GM23338 (cell line): ENCODE data around the gene PCDHGA6. TPM values are rescaled to one million over a fixed set of nuclear protein-coding genes. Genes with fewer than 3 reads are reported as not detected.
"Not testable (repeated sequence)": the region's sequence is repeated elsewhere in the genome, so short reads cannot be mapped to it uniquely, and the experiment has no call there.

Experiments
- ATAC-seq: fragments of 200-7000 bp; cut with Tn5 transposase; 3 replicates; pipeline ENCODE4 v1.9.1; 2020
- DNase-seq: peaks from one replicate; pipeline ENCODE4 v3.0.0-alpha.2; 2015; ENCODE audit warnings: low spot score
- H2AFZ ChIP-seq: fragments of 200-600 bp; sonication (generic); 2 replicates; pipeline ENCODE4 v1.8.0; 2016; ENCODE audit warnings: antibody characterized with exemption, mild to moderate bottlenecking, moderate library complexity
- H3F3A ChIP-seq: fragments of 200-600 bp; sonication (generic); replicated peaks from 2 replicates; pipeline ENCODE4 v1.8.0; 2017; ENCODE audit warnings: antibody characterized with exemption, mixed run types, low read depth
- H3K27ac ChIP-seq: fragments of 200-600 bp; sonication (generic); 2 replicates; pipeline ENCODE4 v1.6.1; 2016; ENCODE audit warnings: low read depth
- H3K27me3 ChIP-seq: fragments of 200-600 bp; sonication (generic); 2 replicates; pipeline ENCODE4 v1.8.0; 2016; ENCODE audit warnings: mild to moderate bottlenecking, mixed run types, moderate library complexity; ENCODE audit not compliant: insufficient read depth
- H3K36me3 ChIP-seq: fragments of 200-600 bp; sonication (generic); 2 replicates; pipeline ENCODE4 v1.8.0; 2016; ENCODE audit warnings: mild to moderate bottlenecking; ENCODE audit not compliant: insufficient read depth
- H3K4me1 ChIP-seq: fragments of 200-600 bp; sonication (generic); 2 replicates; pipeline ENCODE4 v1.8.0; 2016; ENCODE audit warnings: mild to moderate bottlenecking, moderate library complexity; ENCODE audit not compliant: insufficient read depth
- H3K4me2 ChIP-seq: fragments of 200-600 bp; sonication (generic); 2 replicates; pipeline ENCODE4 v1.7.1; 2017; ENCODE audit warnings: mixed run types
- H3K4me3 ChIP-seq: fragments of 200-600 bp; sonication (generic); 2 replicates; pipeline ENCODE4 v1.6.1; 2016; ENCODE audit warnings: mixed run types
- H3K79me2 ChIP-seq: fragments of 200-600 bp; sonication (generic); replicated peaks from 2 replicates; pipeline ENCODE4 v1.8.0; 2017; ENCODE audit warnings: mild to moderate bottlenecking; ENCODE audit not compliant: insufficient read depth
- H3K9me2 ChIP-seq: fragments of 200-600 bp; sonication (generic); 2 replicates; pipeline ENCODE4 v1.8.0; 2017; ENCODE audit not compliant: insufficient read depth
- H4K20me1 ChIP-seq: fragments of 200-600 bp; sonication (generic); replicated peaks from 2 replicates; pipeline ENCODE4 v1.8.0; 2017; ENCODE audit warnings: mild to moderate bottlenecking; ENCODE audit not compliant: insufficient read depth
- H3K27ac Mint-ChIP-seq: 2 replicates; pipeline ENCODE4 v1.8.0; 2020; ENCODE audit warnings: inconsistent platforms, mild to moderate bottlenecking, moderate library complexity, mixed read lengths
- H3K27me3 Mint-ChIP-seq: 3 replicates; pipeline ENCODE4 v1.8.0; 2022; ENCODE audit warnings: low read depth, mild to moderate bottlenecking, moderate library complexity, mixed read lengths, inconsistent platforms; ENCODE audit not compliant: insufficient read depth, poor library complexity
- H3K36me3 Mint-ChIP-seq: 3 replicates; pipeline ENCODE4 v1.8.0; 2021; ENCODE audit warnings: low read depth, mild to moderate bottlenecking, inconsistent platforms, moderate library complexity, mixed read lengths
- H3K4me1 Mint-ChIP-seq: 3 replicates; pipeline ENCODE4 v1.8.0; 2020; ENCODE audit warnings: mild to moderate bottlenecking, inconsistent platforms, mixed read lengths
- H3K4me3 Mint-ChIP-seq: 3 replicates; pipeline ENCODE4 v1.8.0; 2021; ENCODE audit warnings: moderate library complexity, mild to moderate bottlenecking, inconsistent platforms, mixed read lengths
- H3K9me3 Mint-ChIP-seq: 3 replicates; pipeline ENCODE4 v1.8.0; 2020; ENCODE audit warnings: moderate library complexity, mild to moderate bottlenecking, inconsistent platforms, mixed read lengths
- CTCF ChIP-seq, 2 experiments: fragments of 200-600 bp in 1 of 2; sonication (generic) in 1 of 2; conservative IDR thresholded peaks; 2 replicates each; pipeline versions ENCODE4 v1.5.1 to v1.6.1; 2016 to 2017; ENCODE audit warnings: antibody characterized with exemption in 2 of 2, low read depth in 2 of 2, mild to moderate bottlenecking in 2 of 2, moderate library complexity in 1 of 2
- NANOG ChIP-seq: IDR thresholded peaks from 2 replicates; pipeline ENCODE4 v1.6.1; 2016; ENCODE audit warnings: antibody characterized with exemption, borderline replicate concordance
- POLR2AphosphoS5 ChIP-seq: IDR thresholded peaks from 2 replicates; pipeline ENCODE4 v1.6.1; 2016; ENCODE audit warnings: antibody characterized with exemption, low read depth
- STAT1 ChIP-seq: IDR thresholded peaks from one replicate; pipeline ENCODE4 v1.6.1; 2016; ENCODE audit warnings: antibody characterized with exemption; ENCODE audit not compliant: unreplicated experiment
- ZNF114 ChIP-seq: fragments of 250-450 bp; sonication (Bioruptor Pico); IDR thresholded peaks from 2 replicates; pipeline ENCODE4 v1.5.0; 2020; ENCODE audit warnings: mild to moderate bottlenecking, moderate library complexity
- ZNF331 ChIP-seq: fragments of 250-450 bp; sonication (Bioruptor Pico); IDR thresholded peaks from 2 replicates; pipeline ENCODE4 v1.5.0; 2020; ENCODE audit warnings: low read depth, mild to moderate bottlenecking, moderate library complexity
- polyA plus RNA-seq: library from polyadenylated mRNA; unstranded; fragments of >200 nt; fragmentation: Nextera tagmentation; extraction: Ambion mirVana; gene quantifications from 2 replicates; pipeline ENCODE4 v1.2.1, GENCODE V29; 2016
- total RNA-seq: library from RNA; depleted of rRNA; stranded (reverse); fragments of >200 nt; shearing (Covaris generic); gene quantifications from 2 replicates; pipeline ENCODE4 v1.2.3, GENCODE V29; 2014

The PCDHGA6 gene
- total and polyA plus RNA-seq, 2 experiments from 2014 or later, result 0.99 to 4.8 TPM

- H3K36me3 ChIP-seq, result peaks cover 12% of the 10 kb centered on the region; the same call in 1 of the 2 replicates
- H3K4me1 ChIP-seq, H3K79me2 ChIP-seq, H3K4me1 Mint-ChIP-seq, H3K27ac Mint-ChIP-seq, H3K4me2 ChIP-seq, H3F3A ChIP-seq, H3K27me3 ChIP-seq, H3K27ac ChIP-seq, H2AFZ ChIP-seq, H3K4me3 ChIP-seq, ATAC-seq, H3K9me2 ChIP-seq, H4K20me1 ChIP-seq, H3K4me3 Mint-ChIP-seq, DNase-seq: not testable (repeated sequence)
- H3K9me3 Mint-ChIP-seq, result peaks cover 87% of the 10 kb centered on the region
- H3K27me3 Mint-ChIP-seq, result peaks cover 11% of the 10 kb centered on the region
- H3K36me3 Mint-ChIP-seq, result peaks cover 81% of the 10 kb centered on the region
Measured at GRCh38 chr5:141394401-141395187, 20.9 kb downstream of the PCDHGA6 start.

GRCh38 chr5:141397756-141398551 is 24.3 kb downstream of the PCDHGA6 start, which contains the start of gene PCDHGB5:
TSS of gene PCDHGB5 (plus strand) at chr5:141397947. CDS start at chr5:141398128, 181 bp downstream.
- H3K4me2 ChIP-seq, result peak within 1 kb of the TSS; percentile 61; the same call in 1 of the 2 replicates

GRCh38 chr5:141398608-141399007 is 24.9 kb downstream of the PCDHGA6 start:
- H2AFZ ChIP-seq, result no peak overlapping the region
- H3K4me3 Mint-ChIP-seq, result no peak overlapping the region
- ATAC-seq, result no peak
- H3K36me3 Mint-ChIP-seq, result peaks cover 63% of the 10 kb centered on the region
- peak overlapping the region; percentile 49; the same call in 1 of the 2 replicates for H3K4me2 ChIP-seq
- H3K4me1 Mint-ChIP-seq, result no peaks in the 10 kb centered on the region; the same call in 2 of the 3 replicates
- H3K27ac Mint-ChIP-seq, result no peak overlapping the region
- H3F3A ChIP-seq, result no peaks in the 10 kb centered on the region
- H4K20me1 ChIP-seq, result no peaks in the 10 kb centered on the region
- H3K4me1 ChIP-seq, result no peaks in the 10 kb centered on the region
- peaks cover 79% of the 10 kb centered on the region for H3K9me3 Mint-ChIP-seq
- no peak for DNase-seq
- no peak overlapping the region for H3K27ac ChIP-seq
- H3K36me3 ChIP-seq, result 0 out of 2 replicates have a peak, but pooled peaks cover 11% of the 10 kb centered on the region
- peaks cover 15% of the 10 kb centered on the region for H3K27me3 Mint-ChIP-seq
- no peaks in the 10 kb centered on the region; the same call in 1 of the 2 replicates for H3K79me2 ChIP-seq
- H3K9me2 ChIP-seq, result no peaks in the 10 kb centered on the region
- no peaks in the 10 kb centered on the region for H3K27me3 ChIP-seq
- peak overlapping the region; percentile 42; the same call in 1 of the 2 replicates for H3K4me3 ChIP-seq
- TF ChIP-seq STAT1 (no peak), ZNF331 (no peak), POLR2AphosphoS5 (no peak), NANOG (no peak), CTCF (conservative IDR thresholded peaks at IDR 0.05; ENCODE audit: low read depth in 2 of 2) (no peak), ZNF114 (no peak)

More at GRCh38 chr5:141397756-141398551, 24.3 kb downstream of the PCDHGA6 start, which contains the start of gene PCDHGB5:
- Mint-ChIP-seq H3K9me3 (peaks cover 79% of the 10 kb centered on the region), H3K36me3 (peaks cover 63% of the 10 kb centered on the region), H3K27me3 (peaks cover 16% of the 10 kb centered on the region)
- not testable (repeated sequence) for H3K4me3 Mint-ChIP-seq, H3K79me2 ChIP-seq, H4K20me1 ChIP-seq, H3K27me3 ChIP-seq, H2AFZ ChIP-seq, H3K27ac Mint-ChIP-seq, H3F3A ChIP-seq, H3K9me2 ChIP-seq, H3K4me1 Mint-ChIP-seq, H3K4me1 ChIP-seq, H3K27ac ChIP-seq
- peak; percentile 69 for TF ChIP-seq CTCF (conservative IDR thresholded peaks at IDR 0.05; ENCODE audit: low read depth in 2 of 2)
- DNase-seq, result peak; percentile 79
- Histone ChIP-seq H3K36me3 (0 out of 2 replicates have a peak, but pooled peaks cover 13% of the 10 kb centered on the region), H3K4me3 (peak within 1 kb of the TSS; percentile 52)
- ATAC-seq, result peak; percentile 90
